Measurements from ENCODE around the gene ATP13A1.
"Not testable (repeated sequence)": the region's sequence is repeated elsewhere in the genome, so short reads cannot be mapped to it uniquely, and the experiment has no call there.

Gene ATP13A1

DNA sequence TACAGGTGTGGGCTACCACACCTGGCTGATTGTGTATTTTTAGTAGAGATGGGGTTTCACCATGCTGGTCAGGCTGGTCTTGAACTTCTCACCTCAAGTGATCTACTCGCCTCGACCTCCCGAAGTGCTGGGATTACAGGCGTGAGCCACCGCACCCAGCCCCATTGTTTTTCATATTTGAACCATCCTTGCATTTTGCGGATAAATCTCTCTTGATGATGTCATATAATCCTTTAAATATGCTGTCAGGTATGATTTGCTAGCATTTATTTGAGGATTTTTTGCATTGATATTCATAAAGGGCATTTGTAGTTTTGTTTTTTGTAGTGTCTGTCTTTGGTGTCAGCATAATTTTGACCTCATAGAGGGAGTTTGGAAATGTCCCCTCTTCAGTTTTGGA is 10.8 kb upstream of the ATP13A1 start:
- H3K4me3 ChIP-seq (ENCODE audit: low read depth, low read length), result no peak overlapping the region
- TF ChIP-seq, protein P1, sequence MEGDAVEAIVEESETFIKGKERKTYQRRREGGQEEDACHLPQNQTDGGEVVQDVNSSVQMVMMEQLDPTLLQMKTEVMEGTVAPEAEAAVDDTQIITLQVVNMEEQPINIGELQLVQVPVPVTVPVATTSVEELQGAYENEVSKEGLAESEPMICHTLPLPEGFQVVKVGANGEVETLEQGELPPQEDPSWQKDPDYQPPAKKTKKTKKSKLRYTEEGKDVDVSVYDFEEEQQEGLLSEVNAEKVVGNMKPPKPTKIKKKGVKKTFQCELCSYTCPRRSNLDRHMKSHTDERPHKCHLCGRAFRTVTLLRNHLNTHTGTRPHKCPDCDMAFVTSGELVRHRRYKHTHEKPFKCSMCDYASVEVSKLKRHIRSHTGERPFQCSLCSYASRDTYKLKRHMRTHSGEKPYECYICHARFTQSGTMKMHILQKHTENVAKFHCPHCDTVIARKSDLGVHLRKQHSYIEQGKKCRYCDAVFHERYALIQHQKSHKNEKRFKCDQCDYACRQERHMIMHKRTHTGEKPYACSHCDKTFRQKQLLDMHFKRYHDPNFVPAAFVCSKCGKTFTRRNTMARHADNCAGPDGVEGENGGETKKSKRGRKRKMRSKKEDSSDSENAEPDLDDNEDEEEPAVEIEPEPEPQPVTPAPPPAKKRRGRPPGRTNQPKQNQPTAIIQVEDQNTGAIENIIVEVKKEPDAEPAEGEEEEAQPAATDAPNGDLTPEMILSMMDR (IDR thresholded peaks at IDR 0.05; ENCODE audit: insufficient read depth, low read depth, low read length, missing control alignments), result no peak
- no peak for DNase-seq (ENCODE audit: low read depth)

- TF ChIP-seq, protein P1 (IDR thresholded peaks at IDR 0.05; ENCODE audit: insufficient read depth, low read depth, low read length, missing control alignments), result no peak
- no peak for DNase-seq (ENCODE audit: low read depth)
- H3K4me3 ChIP-seq (ENCODE audit: low read depth, low read length), result no peak overlapping the region
These were observed 9.3 kb upstream of the ATP13A1 start for GRCh38 chr19:19672816-19673215.

- TF ChIP-seq, protein P1 (IDR thresholded peaks at IDR 0.05; ENCODE audit: insufficient read depth, low read depth, low read length, missing control alignments), result no peak
- peak overlapping the region; percentile 100 for H3K4me3 ChIP-seq (ENCODE audit: low read depth, low read length)
- no peak for DNase-seq (ENCODE audit: low read depth)
These were observed 6.6 kb upstream of the ATP13A1 start for GRCh38 chr19:19670070-19670551.

DNA sequence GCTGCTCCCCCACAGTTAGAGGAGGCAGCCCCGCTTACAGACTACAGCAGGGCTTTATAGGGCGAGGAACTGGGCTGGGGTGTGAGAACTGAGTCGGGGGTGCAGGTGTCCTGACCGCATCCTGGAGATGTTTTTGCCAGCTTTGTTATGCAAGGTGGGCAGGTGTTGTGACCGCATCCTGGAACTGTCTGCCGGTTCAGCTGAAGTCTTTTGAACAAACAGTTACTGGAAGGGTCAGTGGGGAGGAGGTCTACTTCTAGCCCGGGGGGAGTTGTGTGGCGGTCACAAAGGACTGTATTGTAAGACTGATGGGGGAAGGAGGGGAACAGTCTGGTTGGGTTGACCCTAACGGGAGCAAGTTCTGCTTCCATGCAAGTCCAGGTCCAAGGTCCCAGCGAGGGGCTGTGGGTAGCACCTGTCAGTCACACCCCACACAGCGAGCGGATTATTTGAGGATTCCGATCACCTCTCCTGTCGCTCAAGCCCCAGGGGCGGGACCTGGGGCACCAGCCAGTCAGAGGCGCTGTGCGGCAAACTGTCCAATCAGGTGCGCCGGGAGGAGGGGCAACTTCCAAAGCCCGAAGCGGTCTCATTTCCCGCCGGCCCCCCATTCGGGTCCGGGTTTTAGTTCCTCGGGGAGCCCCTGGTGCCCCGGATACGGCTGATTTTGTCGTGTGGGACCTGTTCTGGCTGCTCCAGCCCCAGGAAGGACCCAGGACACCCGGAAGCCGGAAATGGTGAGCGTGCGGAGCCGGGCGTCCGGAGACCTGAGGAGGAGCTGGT is 4.9 kb upstream of the ATP13A1 start, which contains the start of gene ZNF101:
Gene ZNF101, plus strand, starts transcription at position 610 of the 783 bp plus-strand sequence. Its CDS starts 125 bp downstream, at position 735.
- H3K4me3 ChIP-seq (ENCODE audit: low read depth, low read length), result peak within 1 kb of the TSS; percentile 100
- TF ChIP-seq, protein P1 (IDR thresholded peaks at IDR 0.05; ENCODE audit: insufficient read depth, low read depth, low read length, missing control alignments), result no peak
- peak; percentile 99 for DNase-seq (ENCODE audit: low read depth)

GRCh38 chr19:19665420-19665948 is 2.0 kb upstream of the ATP13A1 start:
- not testable (repeated sequence) for DNase-seq (ENCODE audit: low read depth)

DNA sequence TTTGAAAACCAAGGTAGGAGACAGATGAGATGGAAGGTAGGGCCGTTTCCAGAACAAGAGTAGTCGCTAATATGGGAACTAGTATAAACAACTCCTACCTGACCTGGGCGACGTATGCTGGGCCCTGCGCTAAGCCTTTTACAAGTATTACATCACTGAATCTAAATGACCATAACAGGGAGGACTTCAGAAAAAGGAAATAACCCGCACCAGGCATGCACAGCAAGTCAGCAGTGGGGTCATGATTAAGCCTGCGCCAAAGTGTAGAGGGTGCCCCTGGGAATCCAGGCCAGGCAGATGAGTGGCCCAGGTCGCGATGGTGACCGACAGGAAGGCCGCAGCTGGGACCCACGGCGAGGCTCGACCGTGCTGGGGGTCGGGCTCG is 613 bp downstream of the ATP13A1 start:
- TF ChIP-seq, protein P1 (IDR thresholded peaks at IDR 0.05; ENCODE audit: insufficient read depth, low read depth, low read length, missing control alignments), result no peak
- H3K4me3 ChIP-seq (ENCODE audit: low read depth, low read length), result peak overlapping the region; percentile 65
- no peak for DNase-seq (ENCODE audit: low read depth)

More at GRCh38 chr19:19665420-19665948, 2.0 kb upstream of the ATP13A1 start:
- H3K4me3 ChIP-seq (ENCODE audit: low read depth, low read length), result not testable (repeated sequence)

DNA sequence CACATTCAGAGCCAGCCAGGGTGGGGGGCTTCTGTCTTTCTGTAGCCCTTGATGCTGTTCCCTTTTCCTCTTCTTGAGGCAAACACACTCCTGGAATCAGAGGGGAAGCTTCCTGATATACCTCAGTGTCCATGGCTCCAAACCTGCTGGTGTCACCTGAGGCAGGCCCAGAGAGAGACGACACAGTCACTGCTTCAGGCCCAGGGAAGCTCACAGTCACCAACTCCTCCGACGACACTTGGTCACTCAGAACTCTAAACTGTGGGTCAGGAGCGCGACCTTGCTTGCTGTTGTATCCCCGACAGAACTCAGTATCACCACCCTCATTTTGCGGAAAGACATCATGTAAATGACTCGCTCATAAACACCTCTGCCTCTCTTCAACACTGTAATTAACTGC is 1.1 kb downstream of the ATP13A1 start:
- peak; percentile 46 for DNase-seq (ENCODE audit: low read depth)
- TF ChIP-seq, protein P1 (IDR thresholded peaks at IDR 0.05; ENCODE audit: insufficient read depth, low read depth, low read length, missing control alignments), result no peak
- H3K4me3 ChIP-seq (ENCODE audit: low read depth, low read length), result peak overlapping the region; percentile 65

Data from GM12865 (cell line).